Body of pancreas (tissue), 4 donors: ENCODE measurements around the gene PES1. TPM values are rescaled to one million over a fixed set of nuclear protein-coding genes. Genes with fewer than 3 reads are reported as not detected.

Experiments
- ATAC-seq: fragments of 150-250 bp; one replicate; pipeline ENCODE4 v1.9.1; 2016
- DNase-seq, 4 donors: peaks; one replicate each; pipeline ENCODE4 v3.0.0-alpha.2; 2019
- H3K27ac ChIP-seq, 4 donors: fragments of 200-600 bp; sonication (generic); 1 replicate in 3 of 4; 2 replicates in 1 of 4; pipeline versions ENCODE4 v1.5.1 to v1.6.1; 2016 to 2019; ENCODE audit warnings: mild to moderate bottlenecking in 1 of 4, mixed read lengths in 1 of 4, moderate library complexity in 1 of 4
- H3K27me3 ChIP-seq, 2 donors: fragments of 200-600 bp; sonication (generic); one replicate each; pipeline ENCODE4 v1.6.0; 2016; ENCODE audit warnings: mild to moderate bottlenecking in 1 of 2
- H3K36me3 ChIP-seq, 2 donors: fragments of 200-600 bp; sonication (generic); replicated peaks in 1 of 2; 2 replicates each; pipeline ENCODE4 v1.5.1; 2016; ENCODE audit warnings: low read depth in 2 of 2; ENCODE audit not compliant: insufficient read depth in 1 of 2
- H3K4me1 ChIP-seq: fragments of 200-600 bp; sonication (generic); one replicate; pipeline ENCODE4 v1.6.0; 2016
- H3K4me3 ChIP-seq, 2 donors: fragments of 200-600 bp; sonication (generic); 1 replicate in 1 of 2; 2 replicates in 1 of 2; pipeline ENCODE4 v1.5.1; 2016 to 2019
- H3K9me3 ChIP-seq, 3 donors: fragments of 200-600 bp; sonication (generic); 1 replicate in 2 of 3; 2 replicates in 1 of 3; pipeline ENCODE4 v1.5.1; 2016
- POLR2A ChIP-seq, 3 donors: fragments of 450-650 bp; IDR thresholded peaks; one replicate each; pipeline ENCODE4 v1.6.1; 2016; ENCODE audit warnings: antibody characterized with exemption in 3 of 3, mild to moderate bottlenecking in 2 of 3
- WGBS, 2 donors: methylation state at CpG; one replicate each; pipeline ENCODE4 v1.1.5; 2017; 5-methylcytosine and 5-hydroxymethylcytosine counted together
- intact Hi-C: fragments of 100-400 bp; cut with DNase I; formaldehyde crosslinking; loops from one replicate; pipeline ENCODE4 v1.15.1; 2023
- total RNA-seq, 2 donors: library from RNA; depleted of rRNA; stranded (reverse); fragments of >200 nt; gene quantifications; one replicate each; pipeline ENCODE4 v1.1.0, GENCODE V29; 2016
- TF ChIP-seq, protein P1 (sequence below), 7 experiments: fragments of 450-650 bp in 4 of 7; fragments of 200-600 bp in 3 of 7; sonication (generic) in 3 of 7; IDR thresholded peaks; one replicate each; pipeline ENCODE4 v1.5.1; 2016 to 2019; ENCODE audit warnings: antibody characterized with exemption in 7 of 7

PES1 gene
- 10 to 100 TPM; 45.5 to 50.1 TPM for total RNA-seq

DNA sequence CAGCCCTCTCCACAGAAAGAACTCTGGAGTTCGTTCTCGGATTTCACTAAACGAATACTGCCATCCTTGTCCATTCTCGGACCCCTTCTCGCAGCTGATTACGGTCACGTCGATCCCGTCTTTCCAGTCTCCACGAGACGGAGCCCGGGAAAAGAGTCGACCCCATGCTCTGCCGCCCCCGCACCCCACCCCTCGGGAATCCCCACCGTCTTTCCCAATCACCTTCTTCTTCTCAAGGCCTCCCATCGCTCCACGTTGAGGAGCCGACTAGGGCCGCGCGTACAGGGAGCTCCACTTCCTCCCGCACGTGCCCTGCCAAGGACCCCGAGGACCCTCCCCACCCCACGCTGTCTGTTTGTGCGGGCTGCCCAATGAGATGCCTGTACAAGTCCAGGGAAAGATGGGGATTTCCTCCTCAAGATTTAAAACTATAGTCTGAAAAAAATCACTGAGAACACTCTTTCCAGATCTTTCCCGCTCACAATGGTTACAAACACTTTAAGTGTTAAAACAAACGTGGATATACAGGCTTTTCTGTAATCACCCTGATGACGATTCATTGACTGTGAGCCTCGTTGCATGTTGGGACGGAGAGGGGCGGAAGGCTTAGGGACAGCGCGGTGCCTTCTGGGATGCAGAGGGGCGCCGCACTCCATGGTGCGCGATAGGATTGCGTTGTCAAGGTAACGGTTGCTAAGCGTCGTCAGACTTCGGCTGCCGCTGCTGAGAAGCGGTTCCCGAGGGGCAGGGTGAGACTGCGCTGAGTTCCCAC is at the start of gene PES1:
PES1 (minus strand) TSS at position 323 of the 772 bp plus-strand sequence; CDS start at position 246, 77 bp downstream.
- intact Hi-C loops = no loop called here
- DNase-seq (peak; percentile 97 to 98 (median 97)), ATAC-seq (peak; percentile 99)
- Histone ChIP-seq H3K9me3 (no peaks in the 10 kb centered on the region), H3K27ac (peak within 1 kb of the TSS; percentile 79 to 93 (median 86)), H3K4me3 (peak within 1 kb of the TSS; percentile 48 to 54), H3K27me3 (no peaks in the 10 kb centered on the region), H3K36me3 (peaks cover 14 to 20% of the 10 kb centered on the region in 2 donors), H3K4me1 (peaks cover 34% of the 10 kb centered on the region)
- WGBS, 2 donors = 0% methylated on average over 40 to 49 of the region's 49 CpGs
- TF ChIP-seq, protein P1, sequence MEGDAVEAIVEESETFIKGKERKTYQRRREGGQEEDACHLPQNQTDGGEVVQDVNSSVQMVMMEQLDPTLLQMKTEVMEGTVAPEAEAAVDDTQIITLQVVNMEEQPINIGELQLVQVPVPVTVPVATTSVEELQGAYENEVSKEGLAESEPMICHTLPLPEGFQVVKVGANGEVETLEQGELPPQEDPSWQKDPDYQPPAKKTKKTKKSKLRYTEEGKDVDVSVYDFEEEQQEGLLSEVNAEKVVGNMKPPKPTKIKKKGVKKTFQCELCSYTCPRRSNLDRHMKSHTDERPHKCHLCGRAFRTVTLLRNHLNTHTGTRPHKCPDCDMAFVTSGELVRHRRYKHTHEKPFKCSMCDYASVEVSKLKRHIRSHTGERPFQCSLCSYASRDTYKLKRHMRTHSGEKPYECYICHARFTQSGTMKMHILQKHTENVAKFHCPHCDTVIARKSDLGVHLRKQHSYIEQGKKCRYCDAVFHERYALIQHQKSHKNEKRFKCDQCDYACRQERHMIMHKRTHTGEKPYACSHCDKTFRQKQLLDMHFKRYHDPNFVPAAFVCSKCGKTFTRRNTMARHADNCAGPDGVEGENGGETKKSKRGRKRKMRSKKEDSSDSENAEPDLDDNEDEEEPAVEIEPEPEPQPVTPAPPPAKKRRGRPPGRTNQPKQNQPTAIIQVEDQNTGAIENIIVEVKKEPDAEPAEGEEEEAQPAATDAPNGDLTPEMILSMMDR (IDR thresholded peaks at IDR 0.05) = no peak
- TF ChIP-seq POLR2A (IDR thresholded peaks at IDR 0.05) = peak in 2 of 3 donors; percentile 54 to 55

DNA sequence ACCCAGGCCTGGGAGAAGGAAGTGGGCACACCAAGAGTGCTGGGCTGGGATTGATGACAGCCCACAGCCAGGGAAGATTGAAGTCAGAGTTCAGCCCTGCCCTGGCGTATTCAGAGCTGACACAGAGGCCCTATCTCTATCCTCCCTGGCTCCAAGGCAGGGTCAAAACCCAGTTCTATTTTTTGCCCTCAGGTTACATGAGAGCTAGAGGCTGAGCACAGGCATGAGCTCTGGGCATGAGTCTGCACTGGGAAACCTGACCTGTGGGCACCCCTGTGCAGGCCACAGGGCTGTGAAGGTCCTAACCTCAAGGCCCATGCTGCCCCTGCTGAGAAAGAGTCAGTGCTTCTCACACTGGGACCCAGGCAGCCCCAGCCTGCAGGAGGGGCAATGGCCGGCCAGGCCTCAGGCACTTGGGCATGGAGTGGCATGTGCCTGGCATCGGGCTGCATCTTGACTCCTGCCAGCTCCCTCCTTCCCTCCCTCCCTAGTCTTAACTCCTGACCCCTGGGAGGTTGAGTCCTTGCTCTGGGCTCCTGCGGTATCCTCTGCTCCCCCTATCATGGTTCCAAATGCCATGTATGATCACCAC is 49.2 kb upstream of the PES1 start:
- intact Hi-C loops = loop anchor here (10.0 kb wide), 1 partner anchor 284 kb away; no protein-coding TSS in a partner anchor
- Histone ChIP-seq H3K4me3 (no peak overlapping the region), H3K9me3 (no peaks in the 10 kb centered on the region), H3K36me3 (no peaks in the 10 kb centered on the region), H3K27ac (no peak overlapping the region), H3K27me3 (no peaks in the 10 kb centered on the region), H3K4me1 (peaks cover 19% of the 10 kb centered on the region)
- 83 to 90% methylated on average over 2 to 4 of the region's 4 CpGs for WGBS, 2 donors
- no peak for ATAC-seq
- TF ChIP-seq POLR2A (IDR thresholded peaks at IDR 0.05) = no peak
- TF ChIP-seq, protein P1 (IDR thresholded peaks at IDR 0.05) = no peak
- DNase-seq = no peak

DNA sequence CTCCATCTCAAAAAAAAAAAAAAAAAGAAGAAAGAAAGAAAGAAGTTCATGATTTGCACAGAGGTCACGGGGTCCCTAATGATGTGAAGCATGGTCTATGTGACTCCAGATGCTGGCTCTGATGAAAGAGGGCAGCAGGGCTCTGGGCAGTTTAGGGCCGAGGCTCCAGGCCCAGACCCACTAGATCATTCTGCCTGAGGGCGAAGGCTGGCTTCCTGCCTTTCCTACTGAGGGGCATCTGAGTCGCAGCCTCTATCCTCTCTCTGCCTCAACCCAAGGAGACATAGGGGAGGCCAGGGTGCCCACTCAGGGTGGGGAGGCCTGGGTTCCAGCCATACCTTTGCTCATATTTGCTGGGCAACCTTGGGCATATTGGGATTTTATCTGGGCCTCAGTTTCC is 48.7 kb upstream of the PES1 start:
- no peaks in the 10 kb centered on the region for H3K9me3 ChIP-seq
- intact Hi-C loops = loop anchor here (10.0 kb wide), 1 partner anchor 284 kb away; no protein-coding TSS in a partner anchor

DNA sequence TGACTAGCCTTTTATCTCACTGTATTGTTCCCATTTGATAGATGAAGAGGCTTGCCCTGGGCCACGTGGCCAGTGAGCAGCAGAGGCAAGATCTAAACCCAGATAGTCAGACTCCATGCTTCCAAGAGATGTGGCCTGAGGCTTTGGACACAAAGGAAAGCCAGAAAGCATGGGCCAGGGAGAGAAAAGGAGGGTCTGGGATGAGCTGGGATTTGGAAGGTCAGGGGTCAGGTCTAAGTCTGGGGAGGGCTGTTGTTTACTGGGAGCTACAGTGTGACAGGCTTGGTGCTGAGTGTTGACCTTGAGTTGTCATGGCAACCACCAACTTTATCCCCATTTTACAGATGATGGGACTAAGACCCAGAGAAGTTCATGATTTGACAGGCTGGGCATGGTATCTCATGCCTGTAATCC is 46.0 kb upstream of the PES1 start:
- WGBS, 2 donors = 29 to 44% methylated on average over 1 of the region's 1 CpG
- Histone ChIP-seq H3K27me3 (no peaks in the 10 kb centered on the region), H3K9me3 (no peaks in the 10 kb centered on the region), H3K4me3 (no peak overlapping the region), H3K27ac (no peak overlapping the region), H3K36me3 (no peaks in the 10 kb centered on the region), H3K4me1 (peaks cover 34% of the 10 kb centered on the region)
- DNase-seq (no peak), ATAC-seq (no peak)
- no peak for TF ChIP-seq POLR2A (IDR thresholded peaks at IDR 0.05)
- TF ChIP-seq, protein P1 (IDR thresholded peaks at IDR 0.05) = no peak
- intact Hi-C loops = no loop called here

More for the DNA sequence above, 48.7 kb upstream of the PES1 start:
- no peak for TF ChIP-seq POLR2A (IDR thresholded peaks at IDR 0.05)
- TF ChIP-seq, protein P1 (IDR thresholded peaks at IDR 0.05) = no peak
- Histone ChIP-seq H3K27me3 (no peaks in the 10 kb centered on the region), H3K27ac (no peak overlapping the region), H3K36me3 (no peaks in the 10 kb centered on the region), H3K4me1 (peaks cover 22% of the 10 kb centered on the region), H3K4me3 (no peak overlapping the region)
- WGBS, 2 donors = 93 to 94% methylated on average over 4 of the region's 4 CpGs
- DNase-seq (no peak), ATAC-seq (no peak)
